ENCODE results near the gene KCNB1. TPM values are rescaled to one million over a fixed set of nuclear protein-coding genes. Genes with fewer than 3 reads are reported as not detected.

KCNB1 gene
- total and polyA plus RNA-seq, 5 experiments from 2014 or later, result 0.05 TPM; not detected in 4

GRCh38 chr20:49513517-49513916 lies 31.0 kb upstream of the KCNB1 start:
- Mint-ChIP-seq H3K27ac (no peak overlapping the region), H3K27me3 (peaks cover 15 to 32% (median 25%) of the 10 kb centered on the region in 5 donors), H3K4me1 (peaks cover 0 to 3% (median 0%) of the 10 kb centered on the region in 4 donors), H3K4me3 (no peak overlapping the region), H3K9me3 (no peaks in the 10 kb centered on the region), H3K36me3 (no peaks in the 10 kb centered on the region)
- ATAC-seq (no peak), DNase-seq (no peak)
- POLR2A ChIA-PET, result no interaction called here

GRCh38 chr20:49513009-49513408 lies 30.5 kb upstream of the KCNB1 start:
- no peak for ATAC-seq
- Mint-ChIP-seq H3K27me3 (peaks cover 16 to 33% (median 28%) of the 10 kb centered on the region in 5 donors), H3K9me3 (no peaks in the 10 kb centered on the region), H3K27ac (no peak overlapping the region), H3K36me3 (no peaks in the 10 kb centered on the region), H3K4me1 (peaks cover 0 to 4% (median 0%) of the 10 kb centered on the region in 4 donors), H3K4me3 (no peak overlapping the region)
- POLR2A ChIA-PET, result no interaction called here
- no peak for DNase-seq

- no peak for ATAC-seq
- POLR2A ChIA-PET, result no interaction called here
- peaks cover 0 to 4% (median 0%) of the 10 kb centered on the region in 4 donors for H3K4me1 Mint-ChIP-seq
These were observed 29.5 kb upstream of the KCNB1 start for GRCh38 chr20:49511788-49512525.

GRCh38 chr20:49510562-49511122 lies 28.2 kb upstream of the KCNB1 start:
- Mint-ChIP-seq H3K36me3 (no peaks in the 10 kb centered on the region), H3K4me3 (no peak overlapping the region)
- POLR2A ChIA-PET, result no interaction called here

More at GRCh38 chr20:49511788-49512525, 29.5 kb upstream of the KCNB1 start:
- no peak overlapping the region for H3K4me3 Mint-ChIP-seq
- no peak overlapping the region for H3K27ac Mint-ChIP-seq
- H3K36me3 Mint-ChIP-seq, result no peaks in the 10 kb centered on the region
- peaks cover 15 to 31% (median 27%) of the 10 kb centered on the region in 5 donors for H3K27me3 Mint-ChIP-seq
- no peaks in the 10 kb centered on the region for H3K9me3 Mint-ChIP-seq
- DNase-seq, result no peak

GRCh38 chr20:49508435-49509199 lies 26.1 kb upstream of the KCNB1 start:
- Mint-ChIP-seq H3K36me3 (no peaks in the 10 kb centered on the region), H3K9me3 (no peaks in the 10 kb centered on the region), H3K27me3 (peaks cover 17 to 45% (median 27%) of the 10 kb centered on the region in 5 donors), H3K4me3 (no peak overlapping the region), H3K4me1 (peaks cover 0 to 4% (median 0%) of the 10 kb centered on the region in 4 donors), H3K27ac (no peak overlapping the region)
- ATAC-seq (no peak), DNase-seq (peak in 4 of 10 donors; percentile 4 to 45 (median 24))
- POLR2A ChIA-PET, result no interaction called here

More at GRCh38 chr20:49510562-49511122, 28.2 kb upstream of the KCNB1 start:
- ATAC-seq (no peak), DNase-seq (no peak)
- Mint-ChIP-seq H3K4me1 (peaks cover 0 to 4% (median 0%) of the 10 kb centered on the region in 4 donors), H3K27me3 (peaks cover 15 to 37% (median 31%) of the 10 kb centered on the region in 5 donors), H3K9me3 (no peaks in the 10 kb centered on the region), H3K27ac (no peak overlapping the region)

GRCh38 chr20:49507741-49508434 lies 25.4 kb upstream of the KCNB1 start:
- POLR2A ChIA-PET, result no interaction called here
- Mint-ChIP-seq H3K4me3 (no peak overlapping the region), H3K36me3 (no peaks in the 10 kb centered on the region), H3K27me3 (peaks cover 19 to 49% (median 30%) of the 10 kb centered on the region in 5 donors), H3K4me1 (peaks cover 0 to 4% (median 0%) of the 10 kb centered on the region in 4 donors), H3K9me3 (no peaks in the 10 kb centered on the region), H3K27ac (no peak overlapping the region)
- ATAC-seq, result no peak
- DNase-seq, result no peak

GRCh38 chr20:49505518-49505917 lies 23.1 kb upstream of the KCNB1 start:
- POLR2A ChIA-PET, result interaction anchor here (0.6 kb wide), 1 partner anchor 20 kb away, joined by 3 read pairs; no protein-coding TSS in a partner anchor
- H3K27me3 Mint-ChIP-seq, result peaks cover 18 to 46% (median 30%) of the 10 kb centered on the region in 5 donors

GRCh38 chr20:49503176-49503575 lies 20.7 kb upstream of the KCNB1 start:
- no peaks in the 10 kb centered on the region for H3K36me3 Mint-ChIP-seq
- H3K4me1 Mint-ChIP-seq, result no peaks in the 10 kb centered on the region
- peaks cover 0 to 5% (median 0%) of the 10 kb centered on the region in 9 donors for H3K9me3 Mint-ChIP-seq
- POLR2A ChIA-PET, result no interaction called here
- H3K27me3 Mint-ChIP-seq, result peaks cover 12 to 30% (median 27%) of the 10 kb centered on the region in 5 donors
- DNase-seq, result no peak
- ATAC-seq, result no peak
- H3K4me3 Mint-ChIP-seq, result no peak overlapping the region
- H3K27ac Mint-ChIP-seq, result no peak overlapping the region

More at GRCh38 chr20:49505518-49505917, 23.1 kb upstream of the KCNB1 start:
- Mint-ChIP-seq H3K4me1 (peaks cover 0 to 4% (median 0%) of the 10 kb centered on the region in 4 donors), H3K4me3 (no peak overlapping the region), H3K9me3 (peaks cover 0 to 2% (median 0%) of the 10 kb centered on the region in 9 donors), H3K27ac (no peak overlapping the region), H3K36me3 (no peaks in the 10 kb centered on the region)
- ATAC-seq (no peak), DNase-seq (no peak)

GRCh38 chr20:49501917-49502316 lies 19.4 kb upstream of the KCNB1 start:
- DNase-seq (no peak), ATAC-seq (no peak)
- H3K4me1 Mint-ChIP-seq, result peaks cover 0 to 3% (median 0%) of the 10 kb centered on the region in 4 donors
- H3K36me3 Mint-ChIP-seq, result no peaks in the 10 kb centered on the region
- peaks cover 9 to 35% (median 30%) of the 10 kb centered on the region in 5 donors for H3K27me3 Mint-ChIP-seq
- H3K4me3 Mint-ChIP-seq, result no peak overlapping the region
- peaks cover 0 to 5% (median 0%) of the 10 kb centered on the region in 9 donors for H3K9me3 Mint-ChIP-seq
- POLR2A ChIA-PET, result no interaction called here
- H3K27ac Mint-ChIP-seq, result no peak overlapping the region

- Mint-ChIP-seq H3K27ac (no peak overlapping the region), H3K4me1 (peaks cover 0 to 4% (median 0%) of the 10 kb centered on the region in 4 donors), H3K27me3 (peaks cover 15 to 29% (median 26%) of the 10 kb centered on the region in 5 donors), H3K9me3 (peaks cover 0 to 5% (median 0%) of the 10 kb centered on the region in 9 donors), H3K36me3 (no peaks in the 10 kb centered on the region), H3K4me3 (no peak overlapping the region)
- POLR2A ChIA-PET, result no interaction called here
- DNase-seq (no peak), ATAC-seq (no peak)
These were observed 14.9 kb upstream of the KCNB1 start for GRCh38 chr20:49497398-49497669.

GRCh38 chr20:49496553-49497397 lies 14.3 kb upstream of the KCNB1 start:
- H3K27ac Mint-ChIP-seq, result no peak overlapping the region
- H3K4me3 Mint-ChIP-seq, result no peak overlapping the region
- POLR2A ChIA-PET, result no interaction called here
- DNase-seq, result no peak
- H3K4me1 Mint-ChIP-seq, result peaks cover 0 to 4% (median 0%) of the 10 kb centered on the region in 4 donors
- H3K9me3 Mint-ChIP-seq, result peaks cover 0 to 5% (median 0%) of the 10 kb centered on the region in 9 donors
- H3K27me3 Mint-ChIP-seq, result peaks cover 15 to 31% (median 27%) of the 10 kb centered on the region in 5 donors
- no peaks in the 10 kb centered on the region for H3K36me3 Mint-ChIP-seq
- no peak for ATAC-seq

GRCh38 chr20:49496043-49496442 lies 13.6 kb upstream of the KCNB1 start:
- DNase-seq (no peak), ATAC-seq (no peak)
- POLR2A ChIA-PET, result no interaction called here
- Mint-ChIP-seq H3K27ac (no peak overlapping the region), H3K4me1 (peaks cover 0 to 4% (median 0%) of the 10 kb centered on the region in 4 donors), H3K27me3 (peaks cover 12 to 36% (median 27%) of the 10 kb centered on the region in 5 donors), H3K9me3 (peaks cover 0 to 10% (median 2%) of the 10 kb centered on the region in 9 donors), H3K4me3 (no peak overlapping the region), H3K36me3 (no peaks in the 10 kb centered on the region)
